HUES64 (cell line): ENCODE measurements around the gene CAMSAP2. TPM values are rescaled to one million over a fixed set of nuclear protein-coding genes. Genes with fewer than 3 reads are reported as not detected.

Source experiments
- H3K27ac ChIP-seq: 2 replicates; pipeline ENCODE4 v1.7.0; 2013; ENCODE audit warnings: low read depth, low read length, inconsistent platforms
- H3K27me3 ChIP-seq: 2 replicates; pipeline ENCODE4 v1.6.1; 2013; ENCODE audit warnings: mild to moderate bottlenecking, low read length; ENCODE audit not compliant: insufficient read depth
- H3K36me3 ChIP-seq: 2 replicates; pipeline ENCODE4 v1.6.1; 2013; ENCODE audit warnings: mild to moderate bottlenecking, low read length; ENCODE audit not compliant: insufficient read depth
- H3K4me1 ChIP-seq: 2 replicates; pipeline ENCODE4 v1.6.1; 2013; ENCODE audit warnings: mild to moderate bottlenecking, low read length, moderate library complexity; ENCODE audit not compliant: insufficient read depth
- H3K4me3 ChIP-seq: 2 replicates; pipeline ENCODE4 v1.5.1; 2013; ENCODE audit warnings: mild to moderate bottlenecking, low read length, moderate library complexity
- H3K9ac ChIP-seq: 2 replicates; pipeline ENCODE4 v1.6.1; 2013; ENCODE audit warnings: mild to moderate bottlenecking, low read depth, low read length
- H3K9me3 ChIP-seq: 2 replicates; pipeline ENCODE4 v1.6.1; 2013; ENCODE audit warnings: low read depth, low read length; ENCODE audit not compliant: insufficient read depth
- WGBS: fragments of 150-250, 120-280 bp; methylation state at CpG from one replicate; pipeline ENCODE4 v1.1.7; 2013; ENCODE audit warnings: missing lambda C conversion rate; 5-methylcytosine and 5-hydroxymethylcytosine counted together
- polyA plus RNA-seq, 2 experiments: library from polyadenylated mRNA; stranded (reverse); fragments of 50-300 nt; gene quantifications; one replicate each; pipeline ENCODE4 v1.2.3, GENCODE V29; 2013

CAMSAP2 gene, protein sequence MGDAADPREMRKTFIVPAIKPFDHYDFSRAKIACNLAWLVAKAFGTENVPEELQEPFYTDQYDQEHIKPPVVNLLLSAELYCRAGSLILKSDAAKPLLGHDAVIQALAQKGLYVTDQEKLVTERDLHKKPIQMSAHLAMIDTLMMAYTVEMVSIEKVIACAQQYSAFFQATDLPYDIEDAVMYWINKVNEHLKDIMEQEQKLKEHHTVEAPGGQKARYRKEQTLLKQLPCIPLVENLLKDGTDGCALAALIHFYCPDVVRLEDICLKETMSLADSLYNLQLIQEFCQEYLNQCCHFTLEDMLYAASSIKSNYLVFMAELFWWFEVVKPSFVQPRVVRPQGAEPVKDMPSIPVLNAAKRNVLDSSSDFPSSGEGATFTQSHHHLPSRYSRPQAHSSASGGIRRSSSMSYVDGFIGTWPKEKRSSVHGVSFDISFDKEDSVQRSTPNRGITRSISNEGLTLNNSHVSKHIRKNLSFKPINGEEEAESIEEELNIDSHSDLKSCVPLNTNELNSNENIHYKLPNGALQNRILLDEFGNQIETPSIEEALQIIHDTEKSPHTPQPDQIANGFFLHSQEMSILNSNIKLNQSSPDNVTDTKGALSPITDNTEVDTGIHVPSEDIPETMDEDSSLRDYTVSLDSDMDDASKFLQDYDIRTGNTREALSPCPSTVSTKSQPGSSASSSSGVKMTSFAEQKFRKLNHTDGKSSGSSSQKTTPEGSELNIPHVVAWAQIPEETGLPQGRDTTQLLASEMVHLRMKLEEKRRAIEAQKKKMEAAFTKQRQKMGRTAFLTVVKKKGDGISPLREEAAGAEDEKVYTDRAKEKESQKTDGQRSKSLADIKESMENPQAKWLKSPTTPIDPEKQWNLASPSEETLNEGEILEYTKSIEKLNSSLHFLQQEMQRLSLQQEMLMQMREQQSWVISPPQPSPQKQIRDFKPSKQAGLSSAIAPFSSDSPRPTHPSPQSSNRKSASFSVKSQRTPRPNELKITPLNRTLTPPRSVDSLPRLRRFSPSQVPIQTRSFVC (N-terminal part only)
- 17.0 TPM for polyA plus RNA-seq (2013, experiment 1 of 2)
- 18.0 TPM for polyA plus RNA-seq (2013, experiment 2 of 2)

DNA sequence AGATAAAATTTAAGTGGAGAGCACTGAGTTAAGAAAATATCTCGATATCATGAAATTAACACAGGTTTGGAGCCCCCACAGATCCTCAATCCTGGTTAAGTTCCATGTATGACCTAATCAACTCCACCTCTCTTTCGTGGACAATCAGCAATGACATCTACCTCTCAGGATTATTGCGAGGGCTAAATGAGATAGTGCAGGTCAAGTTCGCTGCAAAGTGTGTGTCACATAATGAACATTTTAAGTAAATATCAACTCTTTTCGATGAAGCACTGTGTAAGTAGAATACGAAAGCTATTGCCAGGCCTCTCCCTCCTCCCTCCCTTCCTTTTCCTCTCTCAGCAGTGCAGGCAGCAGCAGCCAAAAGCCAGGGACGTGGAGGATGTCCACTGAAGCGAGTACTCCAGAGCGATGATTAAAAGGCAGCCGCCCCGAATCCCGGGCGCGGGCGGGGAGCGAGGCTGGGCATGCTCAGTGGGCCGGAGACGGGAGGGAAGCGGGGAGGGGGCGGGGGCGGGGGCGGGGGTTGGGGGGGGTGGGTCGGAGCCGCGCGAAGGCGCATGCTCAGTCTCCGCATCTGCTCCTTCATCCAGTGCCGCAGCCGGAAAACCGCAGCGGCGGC lies at the start of gene CAMSAP2:
CAMSAP2 (plus strand) TSS at position 567 of the 622 bp plus-strand sequence. CDS start 935 bp downstream, outside the sequence.
- no peaks in the 10 kb centered on the region for H3K36me3 ChIP-seq

DNA sequence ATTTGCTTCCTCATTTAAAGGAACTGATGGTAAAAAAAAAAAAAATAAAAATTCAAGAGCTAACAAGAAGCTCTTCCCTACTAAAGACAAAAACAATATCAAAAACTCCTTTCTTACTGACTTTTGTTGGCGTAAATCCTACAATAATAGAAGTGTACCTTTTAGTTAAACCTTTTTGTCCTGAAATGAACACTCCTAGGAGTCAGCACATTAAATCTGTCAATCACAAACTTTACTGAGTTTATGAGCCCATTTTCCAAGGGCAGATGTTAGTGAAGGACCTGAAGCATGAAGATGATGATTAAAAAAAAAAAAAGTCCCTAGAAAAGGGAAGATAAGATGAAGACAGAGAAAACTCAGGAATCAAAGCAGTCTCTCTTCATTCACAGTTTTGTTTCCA lies 46.4 kb upstream of the CAMSAP2 start:
- no peak overlapping the region for H3K9ac ChIP-seq
- no peak overlapping the region for H3K4me3 ChIP-seq
- no peaks in the 10 kb centered on the region for H3K9me3 ChIP-seq
- H3K4me1 ChIP-seq, result no peaks in the 10 kb centered on the region
- WGBS, result 95% methylated on average over 1 of the region's 1 CpG
- no peaks in the 10 kb centered on the region for H3K36me3 ChIP-seq
- H3K27ac ChIP-seq, result no peak overlapping the region
- no peaks in the 10 kb centered on the region for H3K27me3 ChIP-seq

More for the DNA sequence above, at the start of gene CAMSAP2:
- Histone ChIP-seq H3K27ac (peak within 1 kb of the TSS; percentile 94), H3K27me3 (peaks cover 6% of the 10 kb centered on the region; the same call in 1 of the 2 replicates), H3K4me3 (peak within 1 kb of the TSS; percentile 89), H3K9me3 (no peaks in the 10 kb centered on the region), H3K9ac (peak within 1 kb of the TSS; percentile 94), H3K4me1 (peaks cover 20% of the 10 kb centered on the region)
- 7% methylated on average over 25 of the region's 33 CpGs for WGBS

DNA sequence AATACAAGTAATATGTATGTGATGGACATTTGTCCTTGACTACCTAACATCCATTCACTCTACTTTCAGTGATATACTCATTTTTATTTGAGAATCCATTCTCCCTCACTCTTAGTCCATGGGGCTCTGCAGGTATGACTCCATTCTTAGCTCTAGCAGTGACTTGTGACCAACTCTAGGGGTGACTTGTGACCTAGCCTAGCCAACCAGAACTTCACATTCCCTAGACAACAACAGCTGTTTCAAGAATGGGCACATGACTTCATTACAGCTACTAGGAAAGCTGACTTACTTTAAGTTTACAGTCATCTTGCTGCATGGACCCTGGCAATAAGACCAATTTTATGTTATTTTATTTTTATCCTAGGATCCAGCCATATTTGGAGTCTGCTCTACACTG lies 45.4 kb upstream of the CAMSAP2 start:
- no peaks in the 10 kb centered on the region for H3K27me3 ChIP-seq
- H3K9me3 ChIP-seq, result no peaks in the 10 kb centered on the region
- H3K36me3 ChIP-seq, result no peaks in the 10 kb centered on the region
- no peaks in the 10 kb centered on the region for H3K4me1 ChIP-seq
- no peak overlapping the region for H3K9ac ChIP-seq
- H3K27ac ChIP-seq, result no peak overlapping the region
- no peak overlapping the region for H3K4me3 ChIP-seq

DNA sequence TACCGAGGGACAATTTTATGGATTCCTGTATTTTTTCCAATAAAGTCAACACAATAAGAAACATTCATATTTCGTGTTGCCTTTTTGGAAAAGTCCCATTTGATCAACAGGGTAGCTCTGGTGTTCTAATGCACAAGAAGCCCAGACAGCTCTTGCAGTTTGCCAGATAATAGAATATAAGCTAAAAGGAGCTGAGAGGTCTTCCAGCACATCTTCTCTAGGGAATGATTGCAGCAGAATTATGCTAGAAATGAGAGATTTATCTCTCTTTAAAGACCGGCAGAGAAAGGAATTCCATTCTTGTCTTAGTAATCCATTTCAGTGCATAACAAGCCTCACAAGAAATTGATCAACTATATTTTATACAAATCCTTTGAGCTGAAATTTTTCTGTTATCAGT lies 44.0 kb upstream of the CAMSAP2 start:
- WGBS, result 95% methylated on average over 3 of the region's 3 CpGs
- Histone ChIP-seq H3K4me3 (no peak overlapping the region), H3K27me3 (no peaks in the 10 kb centered on the region), H3K9me3 (no peaks in the 10 kb centered on the region), H3K36me3 (no peaks in the 10 kb centered on the region), H3K4me1 (no peaks in the 10 kb centered on the region), H3K27ac (no peak overlapping the region), H3K9ac (no peak overlapping the region)

DNA sequence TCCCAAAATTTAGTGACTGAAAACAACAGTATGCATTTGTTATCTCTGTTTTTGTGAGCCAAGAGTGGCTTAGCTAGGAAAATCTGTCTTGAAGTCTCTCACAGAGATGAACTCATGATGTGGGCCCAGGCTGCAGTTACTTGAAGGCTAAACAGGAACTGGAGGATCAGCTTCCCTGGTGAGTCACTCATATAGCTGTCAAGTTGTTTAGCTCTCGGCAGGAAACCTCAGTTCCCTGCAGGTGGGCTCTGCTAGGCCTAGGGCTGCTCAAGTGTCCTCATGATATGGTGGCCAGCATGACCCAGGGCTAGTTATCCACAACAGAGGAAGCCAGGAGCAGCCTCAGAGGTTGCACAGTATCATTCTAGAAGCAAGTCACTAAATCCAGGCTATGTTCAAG lies 38.8 kb upstream of the CAMSAP2 start:
- WGBS, result 21% methylated on average over 1 of the region's 1 CpG
- no peak overlapping the region for H3K9ac ChIP-seq
- H3K9me3 ChIP-seq, result no peaks in the 10 kb centered on the region
- H3K4me3 ChIP-seq, result no peak overlapping the region
- H3K27ac ChIP-seq, result no peak overlapping the region
- H3K27me3 ChIP-seq, result no peaks in the 10 kb centered on the region
- H3K4me1 ChIP-seq, result no peaks in the 10 kb centered on the region
- H3K36me3 ChIP-seq, result no peaks in the 10 kb centered on the region

DNA sequence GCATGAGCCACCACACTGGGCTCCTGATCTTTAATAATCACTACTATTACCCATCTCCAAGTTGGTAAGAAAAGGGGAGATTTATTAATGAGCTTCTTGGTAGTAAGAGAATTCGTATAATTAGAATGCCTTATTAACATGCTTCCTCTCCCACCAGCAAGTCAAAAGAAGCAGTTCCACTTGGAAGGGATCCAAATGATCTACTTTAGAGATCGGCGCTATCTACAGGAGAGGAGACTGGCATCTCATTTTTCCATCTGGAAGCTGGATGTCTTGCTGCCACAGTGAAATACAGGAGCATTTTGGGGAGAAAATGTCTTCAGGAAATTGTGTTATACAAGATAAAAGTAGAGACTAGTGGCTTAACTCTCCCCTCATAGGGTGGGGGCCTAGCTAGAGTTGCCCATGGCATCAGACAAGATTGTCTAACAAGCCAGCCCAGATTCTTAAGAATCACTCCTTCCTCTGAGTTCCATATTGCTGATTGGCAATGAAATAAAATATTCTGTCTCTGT lies 33.6 kb upstream of the CAMSAP2 start:
- Histone ChIP-seq H3K36me3 (no peaks in the 10 kb centered on the region), H3K4me1 (no peaks in the 10 kb centered on the region), H3K9me3 (no peaks in the 10 kb centered on the region), H3K27me3 (no peaks in the 10 kb centered on the region), H3K27ac (no peak overlapping the region), H3K9ac (no peak overlapping the region), H3K4me3 (no peak overlapping the region)
- 97% methylated on average over 3 of the region's 3 CpGs for WGBS

DNA sequence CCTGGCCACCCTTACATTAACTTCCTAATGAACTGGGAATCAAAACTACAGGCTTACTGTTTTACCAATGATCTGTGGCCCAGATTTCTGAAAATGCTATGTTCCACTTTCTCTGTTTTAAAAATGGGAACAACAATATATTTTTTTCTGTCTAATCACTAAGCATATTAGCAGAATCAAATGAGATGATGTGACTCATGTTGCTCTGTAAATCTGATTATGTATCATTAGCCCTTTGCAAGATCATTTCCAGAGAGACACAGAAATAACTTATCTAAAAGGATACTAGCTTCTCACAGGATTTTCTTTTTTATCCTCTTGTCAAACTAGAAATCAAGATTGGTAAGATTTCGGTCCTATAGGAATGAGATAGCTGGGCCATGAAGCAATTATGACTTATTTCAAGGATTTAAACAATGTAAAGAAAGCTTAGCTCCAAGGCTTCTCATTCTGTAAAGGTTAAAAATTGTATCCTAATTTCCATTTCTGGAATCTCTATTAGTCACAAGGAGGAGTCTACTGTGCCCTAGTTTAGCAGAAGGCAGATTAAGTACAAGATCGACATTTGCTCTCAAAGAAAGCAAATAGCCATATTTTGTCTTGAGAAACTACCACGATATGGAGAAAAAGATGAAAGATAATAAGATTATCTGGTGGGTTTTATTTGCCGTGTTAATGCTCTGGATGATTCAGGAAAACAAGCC lies 32.4 kb upstream of the CAMSAP2 start:
- Histone ChIP-seq H3K27ac (no peak overlapping the region), H3K27me3 (no peaks in the 10 kb centered on the region), H3K9me3 (no peaks in the 10 kb centered on the region), H3K4me3 (no peak overlapping the region), H3K36me3 (no peaks in the 10 kb centered on the region), H3K9ac (no peak overlapping the region), H3K4me1 (no peaks in the 10 kb centered on the region)
- 91% methylated on average over 3 of the region's 4 CpGs for WGBS

DNA sequence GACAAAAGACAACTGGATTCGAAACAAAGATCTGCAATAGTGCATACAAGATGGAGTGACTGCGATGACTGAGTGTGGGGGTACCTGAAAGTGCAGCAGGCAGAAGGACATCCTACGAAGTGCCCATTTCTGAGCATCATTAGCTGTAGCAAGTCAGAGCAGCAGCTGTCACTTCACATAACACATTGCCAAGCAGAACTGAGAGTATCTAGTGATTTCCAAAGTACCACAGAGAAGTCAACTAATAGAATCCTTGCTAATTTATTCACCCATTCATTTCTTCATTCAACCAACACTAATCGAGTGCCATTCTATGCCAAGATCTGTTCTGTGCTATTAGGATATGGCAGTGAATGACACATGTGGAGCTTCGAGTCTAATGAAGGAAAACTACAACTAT lies 31.6 kb upstream of the CAMSAP2 start:
- 92% methylated on average over 5 of the region's 5 CpGs for WGBS
- Histone ChIP-seq H3K4me3 (no peak overlapping the region), H3K27ac (no peak overlapping the region), H3K27me3 (no peaks in the 10 kb centered on the region), H3K4me1 (no peaks in the 10 kb centered on the region), H3K9ac (no peak overlapping the region), H3K9me3 (no peaks in the 10 kb centered on the region), H3K36me3 (no peaks in the 10 kb centered on the region)

DNA sequence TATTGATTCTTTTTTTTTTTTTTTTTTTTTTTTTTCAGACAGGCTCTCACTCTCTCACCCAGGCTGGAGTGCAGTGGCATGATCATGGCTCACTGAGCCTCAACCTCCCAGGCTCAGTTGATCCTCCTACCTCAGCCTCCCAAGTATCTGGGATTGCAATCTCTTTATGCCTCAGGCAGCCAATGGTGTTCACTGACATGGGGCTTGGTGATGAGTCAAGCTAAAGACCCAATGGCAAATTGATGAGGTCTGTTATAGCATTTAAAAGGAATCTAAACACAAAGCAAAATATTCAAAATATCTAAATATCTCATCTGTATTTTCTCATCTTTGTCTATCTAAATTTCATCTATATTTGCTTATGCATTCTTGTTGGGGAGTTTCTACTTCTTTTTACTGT lies 30.5 kb upstream of the CAMSAP2 start:
- H3K4me3 ChIP-seq, result no peak overlapping the region
- no peaks in the 10 kb centered on the region for H3K36me3 ChIP-seq
- H3K4me1 ChIP-seq, result no peaks in the 10 kb centered on the region
- no peak overlapping the region for H3K9ac ChIP-seq
- H3K27me3 ChIP-seq, result no peaks in the 10 kb centered on the region
- H3K9me3 ChIP-seq, result no peaks in the 10 kb centered on the region
- H3K27ac ChIP-seq, result no peak overlapping the region

DNA sequence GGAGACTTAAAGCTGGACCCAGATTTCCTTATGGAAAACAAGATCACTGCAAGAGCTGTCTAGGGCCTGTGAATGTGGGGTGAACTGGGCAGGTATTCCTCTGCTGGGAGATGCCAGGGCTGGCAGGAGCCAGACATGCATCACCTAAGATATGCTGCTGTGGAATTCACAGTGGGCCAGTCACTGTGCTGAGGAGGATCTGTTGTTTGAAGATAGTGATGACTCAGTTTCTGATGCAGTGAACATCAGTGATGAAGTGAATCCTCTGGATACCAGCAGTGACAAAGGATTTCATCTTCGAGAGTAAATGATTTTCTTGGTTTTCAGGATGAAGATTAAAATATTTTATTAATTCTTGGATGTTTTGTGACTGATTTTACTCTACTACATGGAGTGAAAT lies 29.9 kb upstream of the CAMSAP2 start:
- H3K36me3 ChIP-seq, result no peaks in the 10 kb centered on the region
- H3K9ac ChIP-seq, result no peak overlapping the region
- H3K4me3 ChIP-seq, result no peak overlapping the region
- H3K27ac ChIP-seq, result no peak overlapping the region
- H3K9me3 ChIP-seq, result no peaks in the 10 kb centered on the region
- 100% methylated on average over 1 of the region's 1 CpG for WGBS
- no peaks in the 10 kb centered on the region for H3K4me1 ChIP-seq
- H3K27me3 ChIP-seq, result no peaks in the 10 kb centered on the region
